GM12874 (cell line): ENCODE results near the gene MYH3.

Experiments
- TF ChIP-seq, protein P1 (sequence below): IDR thresholded peaks from 2 replicates; pipeline ENCODE4 v1.5.1; 2011; ENCODE audit warnings: low read depth, mild to moderate bottlenecking, control low read depth, low read length, moderate library complexity; ENCODE audit not compliant: insufficient read depth

Gene MYH3

DNA sequence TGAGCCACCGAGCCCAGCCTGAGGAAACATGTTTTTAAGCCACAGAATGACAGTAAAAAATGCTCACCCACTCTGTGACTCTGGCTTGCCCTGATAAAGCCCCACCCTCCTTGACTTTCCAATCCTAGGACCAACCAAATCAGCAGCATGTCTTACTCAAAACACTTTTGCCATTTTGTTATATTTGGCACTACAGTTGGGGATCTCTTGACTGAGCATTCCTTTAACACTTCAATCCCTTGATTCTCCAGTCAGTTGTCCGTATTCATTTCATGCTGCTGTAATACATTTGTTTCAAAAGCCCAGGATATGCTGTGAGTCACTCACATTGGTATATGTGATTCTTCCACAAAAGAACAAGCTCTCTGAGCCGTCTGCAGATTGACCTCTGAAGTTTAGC is 8.2 kb downstream of the MYH3 start:
- TF ChIP-seq, protein P1, sequence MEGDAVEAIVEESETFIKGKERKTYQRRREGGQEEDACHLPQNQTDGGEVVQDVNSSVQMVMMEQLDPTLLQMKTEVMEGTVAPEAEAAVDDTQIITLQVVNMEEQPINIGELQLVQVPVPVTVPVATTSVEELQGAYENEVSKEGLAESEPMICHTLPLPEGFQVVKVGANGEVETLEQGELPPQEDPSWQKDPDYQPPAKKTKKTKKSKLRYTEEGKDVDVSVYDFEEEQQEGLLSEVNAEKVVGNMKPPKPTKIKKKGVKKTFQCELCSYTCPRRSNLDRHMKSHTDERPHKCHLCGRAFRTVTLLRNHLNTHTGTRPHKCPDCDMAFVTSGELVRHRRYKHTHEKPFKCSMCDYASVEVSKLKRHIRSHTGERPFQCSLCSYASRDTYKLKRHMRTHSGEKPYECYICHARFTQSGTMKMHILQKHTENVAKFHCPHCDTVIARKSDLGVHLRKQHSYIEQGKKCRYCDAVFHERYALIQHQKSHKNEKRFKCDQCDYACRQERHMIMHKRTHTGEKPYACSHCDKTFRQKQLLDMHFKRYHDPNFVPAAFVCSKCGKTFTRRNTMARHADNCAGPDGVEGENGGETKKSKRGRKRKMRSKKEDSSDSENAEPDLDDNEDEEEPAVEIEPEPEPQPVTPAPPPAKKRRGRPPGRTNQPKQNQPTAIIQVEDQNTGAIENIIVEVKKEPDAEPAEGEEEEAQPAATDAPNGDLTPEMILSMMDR = no peak

DNA sequence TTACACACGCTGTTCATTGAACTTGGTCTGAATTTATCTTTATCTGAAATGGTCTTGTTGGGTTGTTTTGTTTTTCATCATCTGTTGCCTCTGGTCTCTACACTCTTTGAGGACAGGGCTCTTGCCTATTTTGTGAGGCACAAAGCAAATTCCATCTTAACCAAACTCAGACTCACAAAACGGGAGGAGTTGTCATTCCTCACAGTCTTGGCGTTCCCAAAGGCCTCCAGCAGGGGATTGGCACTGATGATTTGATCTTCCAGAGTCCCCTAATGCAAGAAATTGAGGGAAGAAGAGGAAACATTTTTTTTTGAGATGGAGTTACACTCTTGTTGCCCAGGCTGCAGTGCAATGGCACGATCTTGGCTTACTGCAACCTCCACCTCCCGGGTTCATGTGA is 8.7 kb downstream of the MYH3 start:
- TF ChIP-seq, protein P1 = no peak

DNA sequence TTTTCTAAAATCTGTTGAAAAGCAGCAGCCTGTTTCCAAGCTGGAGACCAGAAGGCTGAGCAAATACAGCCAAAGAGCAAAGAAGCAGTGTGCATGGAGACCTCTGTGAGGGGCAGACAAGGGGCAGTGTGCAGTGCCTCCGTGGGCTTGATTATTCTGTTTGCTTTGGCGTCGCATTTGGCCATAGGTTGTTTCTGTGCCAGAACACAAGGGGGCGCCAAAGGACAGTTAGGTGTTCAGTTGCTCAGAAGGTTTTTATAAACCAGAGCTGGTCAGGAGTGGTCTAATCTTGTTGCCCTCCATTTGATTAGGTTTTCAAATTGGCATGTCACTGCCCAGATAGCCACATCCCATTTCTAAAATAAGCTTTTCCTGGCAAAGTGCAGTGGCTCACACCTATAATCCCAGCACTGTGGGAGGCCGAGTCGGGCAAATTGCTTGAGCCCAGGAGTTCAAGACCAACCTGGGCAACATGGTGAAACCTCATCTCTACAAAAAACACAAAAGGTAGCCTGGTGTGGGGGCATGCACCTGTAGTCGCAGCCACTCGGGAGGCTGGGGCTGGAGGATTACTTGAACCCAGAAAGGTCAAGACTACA is 10.6 kb downstream of the MYH3 start:
- TF ChIP-seq, protein P1 = peak; percentile 84

DNA sequence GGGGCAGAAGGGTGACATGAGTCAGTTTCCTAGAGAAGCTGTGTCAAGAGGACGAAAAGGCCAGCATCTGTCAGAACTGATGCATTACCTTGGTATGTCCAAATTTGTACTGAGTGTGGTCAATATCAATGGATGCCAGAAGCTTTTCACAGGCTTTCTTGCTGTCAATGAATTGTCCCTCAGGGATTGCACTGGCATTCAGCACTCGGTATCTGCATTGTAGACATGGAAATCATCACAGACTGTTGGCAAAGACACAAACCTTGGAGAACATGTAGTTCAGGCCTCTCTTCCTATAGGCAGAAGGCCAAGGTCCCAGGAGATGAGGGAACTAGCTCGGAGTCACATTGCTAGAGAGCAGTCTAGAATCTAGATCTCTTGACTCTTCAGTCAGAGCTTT is 16.6 kb downstream of the MYH3 start:
- TF ChIP-seq, protein P1 = no peak

DNA sequence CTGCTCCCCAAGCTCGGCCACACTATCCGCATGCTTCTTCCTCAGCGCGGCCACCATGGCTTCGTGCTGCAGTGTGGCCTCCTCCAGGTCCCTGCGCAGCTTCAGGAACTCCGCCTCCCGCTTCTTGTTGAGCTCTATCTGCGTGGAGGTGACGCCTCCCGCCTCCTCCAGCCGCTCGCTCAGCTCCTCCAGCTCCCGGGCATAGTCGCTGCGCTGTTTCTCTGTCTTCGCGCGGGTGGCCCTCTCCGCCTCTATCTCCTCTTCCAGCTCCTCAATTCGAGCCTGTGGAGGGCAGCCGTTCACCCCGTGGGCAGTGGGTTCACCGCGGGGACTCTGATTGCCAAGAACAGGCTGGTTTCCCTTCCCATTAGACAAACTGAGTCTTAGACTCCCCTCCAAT is 19.0 kb downstream of the MYH3 start:
- TF ChIP-seq, protein P1 = no peak

DNA sequence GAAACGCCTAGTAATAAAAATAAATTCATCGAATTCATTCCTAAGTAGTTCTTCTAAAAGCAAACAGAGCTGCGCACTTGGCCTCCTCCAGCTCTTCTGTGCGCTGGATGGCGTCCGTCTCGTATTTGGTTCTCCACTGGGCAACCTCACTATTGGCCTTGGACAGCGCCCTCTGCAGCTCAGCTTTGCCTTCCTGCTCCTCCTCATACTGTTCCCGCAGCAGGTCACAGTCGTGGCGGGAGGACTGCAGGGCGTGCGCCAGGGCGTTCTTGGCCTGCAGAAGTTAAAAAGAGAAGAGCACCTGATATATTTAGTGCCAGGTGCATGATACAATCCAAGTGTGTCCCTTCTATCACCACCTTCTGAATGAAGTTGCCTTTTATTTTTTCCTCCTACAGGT is 21.8 kb downstream of the MYH3 start:
- TF ChIP-seq, protein P1 = no peak

DNA sequence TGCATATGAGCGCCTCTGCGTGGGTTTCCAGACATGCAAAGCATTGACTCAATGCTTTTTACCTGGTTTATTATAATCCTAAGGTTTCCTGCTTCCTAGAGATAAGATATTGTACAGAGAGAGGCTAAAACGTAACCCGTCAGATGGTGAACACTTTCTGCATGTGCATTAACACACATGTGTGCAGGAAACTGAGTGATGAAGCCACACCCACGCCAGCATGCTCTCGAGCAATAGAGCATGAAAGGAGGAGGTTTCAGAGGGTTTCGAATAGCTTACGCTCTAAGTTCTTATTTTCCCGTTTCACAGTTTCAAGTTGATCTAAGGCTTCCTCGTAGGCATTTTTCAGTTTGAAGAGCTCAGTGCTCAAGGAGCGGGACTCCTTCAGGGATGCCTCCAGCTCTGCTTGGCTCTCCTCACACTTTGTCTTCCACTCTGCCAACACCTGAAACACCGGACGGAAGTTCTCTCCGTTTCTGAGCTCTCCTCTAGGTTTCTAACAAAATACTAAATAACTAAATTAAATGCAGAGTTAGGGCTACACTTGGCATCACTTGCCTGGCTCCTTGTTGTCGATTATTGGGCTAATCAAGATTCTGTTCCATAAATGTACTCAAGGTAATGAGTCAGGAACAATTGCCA is 23.2 kb downstream of the MYH3 start:
- TF ChIP-seq, protein P1 = no peak

DNA sequence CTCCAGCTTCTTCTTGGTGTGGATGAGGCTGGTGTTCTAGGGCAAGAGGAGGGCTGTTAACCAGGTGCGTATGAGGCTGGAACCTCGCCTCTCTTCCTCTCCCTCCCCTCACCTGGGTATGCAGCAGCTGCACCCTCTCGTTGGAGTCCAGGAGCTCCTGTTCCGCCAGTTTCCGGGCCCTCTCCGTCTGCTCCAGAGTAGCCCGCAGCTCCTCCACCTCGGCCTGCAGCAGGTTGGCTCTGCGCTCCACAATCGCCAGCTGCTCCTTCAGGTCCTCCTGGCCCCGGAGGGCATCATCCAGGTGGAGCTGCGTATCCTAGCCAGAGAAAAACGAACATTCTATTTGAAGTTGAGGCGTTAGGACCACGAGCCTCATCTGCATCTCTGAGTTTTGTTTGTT is 25.4 kb downstream of the MYH3 start:
- TF ChIP-seq, protein P1 = no peak
